HG02885 (cell line): ENCODE results near the gene DPF3.
"Not testable (repeated sequence)": the region's sequence is repeated elsewhere in the genome, so short reads cannot be mapped to it uniquely, and the experiment has no call there.

Source experiments
- ATAC-seq: cut with Tn5 transposase; IDR thresholded peaks from one replicate; pipeline ENCODE4 v1.9.1; 2021; ENCODE audit warnings: mild to moderate bottlenecking; ENCODE audit not compliant: unreplicated experiment, poor library complexity

The DPF3 gene

DNA sequence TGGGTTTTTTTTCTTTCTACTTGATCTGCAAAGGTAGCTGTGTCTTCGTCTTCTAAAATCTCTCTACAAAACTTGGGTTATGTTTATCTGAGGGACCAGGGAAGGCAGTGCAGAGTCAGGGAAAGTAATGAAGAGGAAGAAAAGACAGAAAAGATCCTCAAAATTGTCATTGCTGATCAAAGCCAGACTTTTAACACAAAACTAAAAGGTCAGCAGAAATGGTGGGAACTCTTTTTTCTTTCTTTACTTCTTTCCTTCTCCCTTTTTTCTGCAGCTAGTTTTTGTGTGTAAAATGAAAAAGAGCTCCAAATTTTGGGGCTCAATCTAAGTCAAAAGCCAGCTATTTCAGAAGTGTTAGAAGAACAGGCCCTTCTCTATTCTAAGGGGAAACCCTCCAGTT is 11.9 kb downstream of the DPF3 start:
- no peak for ATAC-seq

DNA sequence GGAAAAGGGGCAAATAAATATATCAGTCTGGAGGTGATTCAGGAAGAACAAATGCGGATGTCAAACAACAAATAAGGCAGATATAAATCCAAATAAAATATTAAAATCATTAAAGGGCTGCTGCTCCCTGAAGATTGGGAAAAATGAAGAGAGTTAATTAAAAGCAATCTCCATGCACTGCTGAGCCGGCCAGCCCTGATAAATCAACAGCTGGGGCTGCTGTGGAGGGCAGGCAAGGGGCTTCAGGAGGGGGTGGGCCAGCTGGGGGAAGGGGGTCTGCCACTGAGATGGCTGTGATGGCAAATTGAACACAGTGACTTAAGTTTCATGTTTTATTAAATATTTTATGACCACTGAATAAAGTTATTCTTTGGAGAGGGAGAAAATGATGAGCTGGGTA is 12.4 kb downstream of the DPF3 start:
- no peak for ATAC-seq

DNA sequence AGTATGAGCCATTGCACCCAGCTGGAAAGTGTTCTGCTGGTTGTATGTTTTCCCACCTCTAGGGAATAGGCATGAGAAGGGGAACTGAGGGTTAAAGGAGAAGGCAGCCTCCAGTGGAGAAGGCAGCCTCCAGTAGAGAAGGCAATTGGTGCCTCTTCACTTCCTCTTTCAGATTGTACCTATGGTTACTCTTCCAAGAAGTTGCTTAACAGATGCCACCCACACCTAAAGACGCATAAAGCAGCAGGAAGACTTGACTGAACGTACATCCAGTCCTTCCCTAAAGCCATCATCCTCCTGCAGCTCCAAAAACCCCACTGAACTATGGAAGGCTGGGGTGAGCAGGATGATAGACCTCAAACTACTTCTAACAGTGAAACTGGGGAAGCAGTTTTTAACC is 13.1 kb downstream of the DPF3 start:
- no peak for ATAC-seq

DNA sequence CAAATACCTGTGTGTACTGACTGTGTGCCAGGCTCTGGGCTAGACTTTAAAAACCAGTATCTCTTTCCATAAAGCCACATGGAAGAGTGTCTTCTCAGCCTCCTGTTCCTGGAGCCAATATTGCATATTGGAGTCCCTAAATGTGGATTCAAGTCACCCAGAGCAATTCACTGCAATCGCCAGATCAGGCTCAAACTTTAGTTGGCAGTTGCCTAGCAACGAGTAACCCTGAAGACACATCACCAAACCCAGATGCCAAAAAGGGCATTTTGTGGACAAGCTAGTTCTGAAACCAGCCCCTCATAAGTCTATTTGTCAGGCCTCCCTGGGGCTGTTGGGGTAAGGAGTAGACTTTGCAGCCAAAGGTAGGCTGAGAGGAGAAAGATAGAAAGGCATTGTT is 13.7 kb downstream of the DPF3 start:
- no peak for ATAC-seq

DNA sequence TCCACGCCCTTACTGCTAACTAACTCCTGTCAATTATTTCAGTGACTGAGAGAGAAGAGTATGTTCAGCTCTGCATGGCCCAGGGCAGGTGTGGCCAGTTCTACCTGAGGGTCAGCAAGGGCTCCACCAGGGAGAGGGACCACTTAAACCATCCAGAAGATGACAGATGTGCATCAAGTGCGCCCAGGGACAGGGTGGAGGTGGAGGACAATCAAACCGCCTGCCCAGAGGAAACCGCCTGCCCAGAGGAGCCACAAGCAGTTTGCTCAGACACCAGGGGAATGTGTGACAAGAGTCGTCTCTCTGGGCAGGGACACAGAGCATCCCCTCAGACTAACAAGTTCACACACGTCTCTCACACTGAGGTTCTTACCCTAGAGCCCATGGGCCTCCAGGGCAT is 14.5 kb downstream of the DPF3 start:
- no peak for ATAC-seq

DNA sequence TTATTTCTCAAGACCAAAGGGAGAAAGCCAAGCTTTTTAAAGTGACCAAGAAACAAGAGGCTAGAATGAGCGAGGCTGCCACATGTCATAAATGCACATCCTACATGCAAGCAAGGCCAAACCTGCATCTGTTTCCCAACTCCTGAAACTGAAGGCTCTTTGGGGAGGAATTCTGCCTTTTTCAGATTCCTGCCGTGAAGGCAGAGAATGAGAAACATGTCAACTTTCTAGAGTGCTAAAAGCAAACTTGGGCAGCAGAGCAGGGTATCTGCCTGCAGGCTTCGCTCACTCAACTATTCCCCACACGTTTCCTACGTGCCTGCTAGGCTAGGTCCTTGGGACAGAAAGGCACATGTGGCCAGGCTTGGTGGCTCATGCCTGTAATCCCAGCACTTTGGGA is 15.2 kb downstream of the DPF3 start:
- no peak for ATAC-seq

DNA sequence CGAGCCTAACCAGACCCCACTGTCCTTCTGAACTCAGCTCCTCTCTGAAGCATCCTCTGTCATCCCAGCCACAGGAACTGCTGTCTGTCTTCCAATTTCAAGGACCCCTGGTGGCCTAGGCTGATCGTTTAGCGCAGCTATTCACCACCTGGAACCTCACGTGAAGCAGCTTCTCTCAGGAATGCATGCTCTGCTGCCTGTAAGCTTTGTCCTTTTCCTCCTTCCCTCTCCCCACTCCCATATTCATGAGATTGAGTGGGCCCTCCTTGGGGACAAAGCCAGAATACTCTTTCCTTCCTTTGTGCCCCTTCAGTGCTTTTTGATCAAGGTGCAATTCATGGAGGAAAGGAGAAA is 17.2 kb downstream of the DPF3 start:
- no peak for ATAC-seq

DNA sequence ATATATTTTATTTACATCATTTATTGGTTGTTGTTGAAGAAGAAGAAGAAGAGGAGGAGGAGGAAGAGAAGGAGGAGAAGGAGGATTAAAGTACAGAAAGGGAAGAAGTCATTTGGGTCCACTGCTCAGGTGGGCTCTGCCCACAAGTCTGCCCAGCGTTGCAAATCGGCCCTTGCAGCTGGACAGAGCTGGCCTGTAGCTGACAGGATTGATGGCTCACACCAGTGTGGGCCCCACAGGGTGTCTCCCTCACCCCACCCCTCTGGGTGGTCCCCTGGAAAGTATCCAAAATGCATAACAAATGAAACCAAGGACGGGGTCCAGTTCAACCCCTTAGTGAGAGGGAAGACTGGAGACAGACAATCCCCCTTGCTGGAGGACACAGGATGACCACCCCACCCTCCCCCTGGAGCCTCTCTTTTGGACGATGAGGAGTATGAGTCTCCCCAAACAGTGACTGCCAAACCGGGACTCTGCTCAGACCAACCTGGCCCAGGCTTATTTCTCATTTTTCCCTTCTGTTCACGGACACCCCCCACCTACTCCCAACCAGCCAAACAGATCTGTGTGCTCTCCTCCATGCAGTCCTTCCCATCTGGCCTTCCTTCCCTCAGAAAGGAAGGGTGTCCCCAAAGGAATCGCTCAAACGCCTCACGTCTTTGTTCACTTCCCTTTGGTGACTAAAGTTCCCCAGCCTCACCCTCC is 17.7 kb downstream of the DPF3 start:
- no peak for ATAC-seq

DNA sequence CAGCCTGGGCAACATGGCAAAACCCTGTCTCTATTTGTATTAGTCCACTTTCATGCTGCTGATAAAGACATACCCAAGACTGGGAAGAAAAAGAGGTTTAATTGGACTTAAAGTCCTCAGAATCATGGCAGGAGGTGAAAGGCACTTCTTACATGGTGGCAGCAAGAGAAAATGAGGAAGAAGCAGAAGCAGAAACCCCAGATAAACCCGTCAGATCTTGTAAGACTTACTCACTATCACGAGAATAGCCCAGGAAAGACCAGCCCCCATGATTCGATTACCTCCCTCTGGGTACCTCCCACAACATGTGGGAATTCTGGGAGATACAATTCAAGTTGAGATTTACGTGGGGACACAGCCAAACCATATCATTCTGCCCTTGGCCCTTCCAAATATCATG is 23.0 kb downstream of the DPF3 start:
- not testable (repeated sequence) for ATAC-seq

DNA sequence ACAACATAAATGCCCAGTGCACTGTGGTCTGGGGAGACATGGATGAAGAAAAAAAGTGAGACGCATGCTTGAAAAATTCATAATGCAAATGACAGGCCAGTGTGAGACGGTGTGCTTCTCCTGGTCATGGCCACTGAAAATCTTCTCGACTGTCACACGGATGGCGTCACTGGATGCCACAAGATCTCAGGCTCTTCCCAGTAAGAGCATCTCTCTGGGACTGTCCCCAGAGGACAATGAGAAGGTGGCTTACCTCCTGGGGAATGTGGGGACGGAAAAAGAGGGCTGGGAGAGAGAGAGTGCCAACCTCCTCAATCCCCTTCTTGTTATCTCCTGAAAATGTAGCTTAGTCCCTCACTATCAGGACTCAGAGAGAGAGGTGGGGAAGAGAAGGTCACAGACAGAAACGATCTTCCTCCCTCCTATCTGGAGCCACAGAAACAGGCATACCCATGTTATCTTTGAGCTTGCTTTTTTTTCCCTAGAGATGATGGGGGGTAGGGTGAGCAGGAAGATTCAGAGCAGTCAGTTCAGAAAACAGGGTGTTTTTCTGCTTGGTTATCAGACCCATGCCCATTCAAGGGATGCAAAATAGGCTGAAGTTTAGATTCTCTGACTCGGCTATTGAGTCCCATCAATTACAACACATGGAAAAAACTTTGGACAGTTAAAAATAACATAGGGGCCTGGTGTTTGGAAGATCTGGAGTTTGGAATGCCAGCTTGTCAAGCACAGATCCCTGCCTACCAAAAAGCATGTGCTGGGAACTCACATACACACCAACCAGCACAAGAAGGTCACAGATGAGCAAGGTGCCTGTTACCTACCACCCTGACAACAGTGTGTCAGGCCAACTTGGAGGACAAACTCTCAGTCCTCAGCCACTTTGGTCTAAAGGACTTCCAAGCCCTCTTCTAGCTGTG is 24.2 kb downstream of the DPF3 start:
- no peak for ATAC-seq

DNA sequence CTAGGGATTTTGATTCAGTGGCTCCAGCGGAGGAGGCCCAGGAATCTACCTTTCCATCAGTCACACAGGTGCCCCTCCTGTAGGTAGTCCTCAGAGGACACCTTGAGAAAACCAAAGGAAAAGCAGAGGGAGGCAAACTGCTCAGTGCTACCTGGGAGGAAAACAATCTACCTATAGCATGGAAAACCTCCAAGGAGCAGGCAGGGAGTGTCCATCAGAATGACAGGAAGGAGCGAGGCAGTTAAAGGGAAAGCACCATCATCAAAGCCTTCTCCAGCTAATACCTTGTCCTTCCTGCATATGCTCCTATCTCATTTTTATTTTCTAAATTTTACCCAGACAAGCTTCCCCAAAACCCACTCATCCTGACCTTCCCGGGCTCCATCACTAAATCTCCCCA is 25.4 kb downstream of the DPF3 start:
- ATAC-seq, result no peak

DNA sequence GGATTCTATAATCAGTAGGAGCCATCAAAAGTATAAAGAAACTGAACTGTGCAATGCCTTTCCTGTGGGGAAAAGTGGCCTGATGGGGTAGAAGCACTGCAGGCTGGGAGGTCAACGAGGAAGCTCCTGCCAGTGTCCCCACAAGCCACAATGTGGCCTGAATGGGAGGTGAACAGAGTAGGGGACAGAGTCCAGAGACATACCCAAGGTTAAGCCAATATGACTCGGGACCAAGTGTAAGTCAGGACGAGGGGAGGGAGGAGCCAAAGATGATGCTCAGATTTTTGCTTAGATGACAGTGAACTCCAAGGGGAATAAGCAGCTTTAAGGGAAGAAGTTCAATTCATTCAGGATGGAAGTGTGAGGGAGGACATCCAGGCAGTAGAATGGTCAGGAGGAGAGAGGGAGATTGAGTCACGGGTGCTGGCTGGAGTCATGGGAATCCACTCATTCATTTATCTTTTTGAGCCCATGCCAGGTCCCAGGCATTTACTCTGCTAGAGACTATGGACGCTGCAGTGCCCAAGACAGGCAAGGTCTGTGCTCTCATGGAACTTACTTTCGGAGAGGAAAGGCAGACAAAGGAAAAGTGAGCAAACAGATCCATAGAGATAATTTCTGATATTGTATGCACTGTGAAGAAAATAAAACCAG is 29.1 kb downstream of the DPF3 start:
- ATAC-seq, result no peak

DNA sequence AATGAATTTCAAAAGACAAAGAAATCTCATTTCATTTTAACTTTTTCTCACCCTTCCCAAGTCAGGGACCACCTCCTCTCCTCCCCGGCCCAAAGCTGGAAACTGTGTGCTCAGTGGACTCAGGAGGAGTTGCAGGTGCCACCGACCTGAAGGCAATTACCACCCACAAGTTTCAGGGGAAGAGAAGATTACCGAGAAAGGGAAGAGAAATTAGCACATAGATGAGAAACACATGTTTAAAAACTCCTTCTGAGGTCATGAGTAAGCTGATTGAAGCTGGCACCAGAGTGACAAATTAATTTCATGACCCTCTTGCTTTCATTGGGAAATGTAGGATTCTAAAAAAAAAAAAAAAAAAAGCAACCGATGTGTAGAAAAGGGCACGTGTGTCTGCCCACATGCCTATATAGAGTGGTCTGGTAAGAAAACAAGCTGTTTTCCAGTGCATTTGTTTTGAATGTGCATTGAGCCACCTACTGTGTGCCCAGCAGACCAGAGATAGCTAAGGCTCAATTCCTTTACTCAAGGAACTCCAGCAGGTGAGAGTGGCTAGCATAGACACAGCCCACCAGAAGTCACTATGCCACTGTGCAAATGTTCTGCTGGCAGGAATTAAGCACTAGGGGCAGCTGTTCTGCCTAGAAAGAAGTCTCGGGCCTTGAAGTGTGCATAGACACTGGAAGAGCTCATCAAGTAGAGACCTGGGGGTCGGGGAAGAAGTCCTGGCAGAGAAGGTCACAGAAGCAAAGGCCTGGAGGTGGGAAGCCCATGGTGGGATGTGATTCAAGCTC is 30.5 kb downstream of the DPF3 start:
- ATAC-seq, result peak; percentile 47

DNA sequence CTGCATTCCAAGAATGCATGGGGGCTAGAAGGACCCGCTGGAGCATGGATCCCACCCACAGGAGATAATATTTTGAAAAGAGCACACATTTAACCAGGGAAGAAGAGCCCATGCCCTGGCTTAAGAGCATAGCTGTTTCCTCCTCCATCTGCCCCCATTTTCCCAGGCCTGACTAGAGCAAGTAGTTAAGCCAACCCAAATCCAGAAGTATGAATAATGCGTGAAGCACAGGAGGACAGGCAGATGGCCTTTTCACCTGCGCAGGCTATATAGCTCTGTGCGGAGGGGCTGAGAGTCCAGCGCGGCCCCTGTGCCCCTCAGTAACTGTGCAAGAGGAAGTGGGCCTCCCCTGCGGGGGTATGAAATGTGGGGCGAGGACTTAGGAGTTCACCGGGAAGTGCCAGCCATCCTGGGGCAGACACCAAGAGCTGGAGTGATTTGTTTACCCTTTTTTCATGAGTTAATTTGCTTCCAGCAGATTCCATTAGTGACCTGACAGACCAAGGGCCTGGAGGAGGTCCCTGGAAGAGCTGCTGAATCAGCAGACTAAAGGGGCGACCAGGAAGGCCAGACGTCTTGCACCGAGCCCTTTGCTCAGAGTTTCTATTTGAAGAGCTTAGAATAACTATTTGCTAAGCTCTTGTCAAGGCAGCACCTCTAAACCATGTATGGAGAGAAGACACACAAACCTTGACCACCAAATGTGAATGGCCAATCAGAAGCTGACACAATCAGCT is 37.2 kb downstream of the DPF3 start:
- no peak for ATAC-seq

DNA sequence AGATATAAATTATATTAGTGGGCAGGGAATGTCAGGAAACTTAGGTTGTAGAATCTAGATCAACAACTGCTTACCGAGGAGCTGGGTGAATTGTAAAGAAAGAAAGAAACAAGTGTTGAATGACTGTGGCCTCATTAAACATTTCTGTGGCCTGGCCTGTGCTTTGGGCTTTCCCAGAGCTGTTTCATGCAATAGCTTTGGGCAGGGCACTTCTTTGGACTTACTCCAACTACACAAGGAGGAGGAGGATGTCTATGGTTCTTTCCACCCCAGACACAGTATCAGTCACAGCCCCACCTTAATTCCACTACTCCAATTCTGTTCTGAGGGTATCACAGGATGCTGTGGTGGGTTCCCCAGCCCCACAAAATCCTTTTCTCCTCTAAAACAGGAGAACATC is 38.0 kb downstream of the DPF3 start:
- ATAC-seq, result no peak

DNA sequence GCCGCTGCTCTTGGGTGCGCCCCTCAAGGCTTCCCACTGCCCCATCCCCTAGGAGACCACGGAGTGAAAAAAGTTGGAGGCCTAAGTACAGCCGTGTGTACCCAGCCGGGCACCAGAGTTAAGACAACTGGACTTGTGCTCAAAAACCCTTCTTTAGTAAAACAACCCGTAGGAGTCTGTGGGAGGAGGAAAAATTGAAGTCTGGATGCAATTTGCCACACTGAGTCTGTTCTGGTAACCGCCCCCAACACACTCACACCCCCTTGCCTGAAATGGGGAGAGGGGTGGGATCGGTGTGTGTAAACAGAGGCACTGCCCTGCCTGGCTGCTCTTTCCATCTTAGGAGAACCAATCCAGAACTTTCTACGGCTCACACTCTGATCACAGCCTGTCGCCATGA is 41.7 kb downstream of the DPF3 start:
- no peak for ATAC-seq

DNA sequence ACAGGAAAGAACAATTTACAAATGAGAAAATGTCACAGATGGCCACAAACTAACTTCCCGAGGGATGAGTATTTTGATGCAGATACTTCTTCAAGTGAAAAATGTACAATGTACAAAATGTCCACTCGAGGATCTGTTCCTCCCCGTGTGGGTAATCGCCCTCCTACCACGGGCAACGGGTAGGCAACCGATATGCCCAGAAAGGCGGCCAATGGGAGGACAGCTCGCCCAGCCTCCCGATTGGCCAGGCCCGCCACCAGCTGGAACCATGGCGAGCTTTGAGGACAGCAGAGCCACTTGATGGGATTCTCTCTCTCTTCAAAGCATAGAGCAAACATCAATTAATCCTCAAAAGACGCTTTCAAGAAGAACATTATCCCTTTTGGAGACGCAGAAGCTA is 42.3 kb downstream of the DPF3 start:
- ATAC-seq, result no peak

DNA sequence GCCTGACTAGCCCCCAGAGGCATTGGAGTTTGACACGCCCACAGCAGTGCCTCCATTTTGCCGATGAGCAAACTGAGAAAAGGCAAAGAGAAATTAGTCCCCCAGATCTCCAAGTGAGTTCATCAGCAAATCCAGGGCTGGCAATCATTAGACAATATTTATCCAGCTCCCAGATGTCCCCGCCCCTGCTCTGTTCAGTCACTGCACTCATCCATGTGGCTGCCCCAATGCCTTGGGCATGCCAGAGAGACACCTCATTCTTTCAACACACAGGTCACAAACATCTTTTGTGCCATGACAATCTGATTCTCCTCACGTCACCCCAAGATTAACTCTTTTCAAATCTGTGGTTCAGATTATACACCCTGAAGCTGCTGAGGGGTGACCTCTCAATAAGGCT is 43.5 kb downstream of the DPF3 start:
- no peak for ATAC-seq

DNA sequence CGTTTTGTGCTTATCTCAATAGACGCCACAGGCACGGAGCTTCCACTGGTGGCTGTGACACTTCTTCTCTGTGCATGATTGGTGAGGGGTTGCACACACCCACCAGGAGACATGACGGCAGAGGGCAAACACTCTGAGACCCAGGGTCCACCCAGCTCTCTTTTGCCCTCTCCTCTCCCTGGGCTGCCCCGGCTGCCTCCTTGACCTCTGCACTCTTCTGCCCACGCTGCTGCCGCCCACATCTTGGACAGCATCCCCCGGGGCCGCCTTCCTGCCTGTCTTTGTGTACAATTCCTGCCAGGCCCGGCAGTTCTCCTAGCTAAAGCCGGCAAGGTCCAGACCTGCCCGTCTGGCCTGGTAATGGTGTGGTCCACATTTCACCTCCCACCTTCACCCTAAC is 44.7 kb downstream of the DPF3 start:
- no peak for ATAC-seq

DNA sequence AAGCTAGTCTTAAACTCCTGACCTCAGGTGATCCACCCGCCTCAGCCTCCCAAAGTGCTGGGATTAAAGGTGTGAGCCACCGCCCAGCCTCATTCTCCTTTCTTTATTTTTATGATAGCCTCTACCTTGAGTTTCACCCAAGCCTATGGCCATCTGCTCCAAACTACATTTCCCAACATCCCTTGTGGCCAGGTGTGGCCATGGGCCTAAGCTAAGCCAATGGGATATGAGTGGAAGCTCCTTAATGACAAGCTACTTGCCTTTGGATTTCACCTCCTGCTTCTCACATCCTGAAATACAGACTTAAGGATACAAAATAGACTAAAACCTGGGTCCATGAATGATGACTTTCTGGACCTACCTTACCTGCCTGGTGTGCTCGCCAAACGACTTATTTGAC is 46.2 kb downstream of the DPF3 start:
- no peak for ATAC-seq
